GM19372 (cell line): Measurements from ENCODE around the gene HIVEP1.
"Not testable (repeated sequence)": the region's sequence is repeated elsewhere in the genome, so short reads cannot be mapped to it uniquely, and the experiment has no call there.

Experiments
- ATAC-seq: cut with Tn5 transposase; IDR thresholded peaks from one replicate; pipeline ENCODE4 v1.9.1; 2021; ENCODE audit warnings: mild to moderate bottlenecking, low read depth, moderate library complexity; ENCODE audit not compliant: unreplicated experiment

The HIVEP1 gene

DNA sequence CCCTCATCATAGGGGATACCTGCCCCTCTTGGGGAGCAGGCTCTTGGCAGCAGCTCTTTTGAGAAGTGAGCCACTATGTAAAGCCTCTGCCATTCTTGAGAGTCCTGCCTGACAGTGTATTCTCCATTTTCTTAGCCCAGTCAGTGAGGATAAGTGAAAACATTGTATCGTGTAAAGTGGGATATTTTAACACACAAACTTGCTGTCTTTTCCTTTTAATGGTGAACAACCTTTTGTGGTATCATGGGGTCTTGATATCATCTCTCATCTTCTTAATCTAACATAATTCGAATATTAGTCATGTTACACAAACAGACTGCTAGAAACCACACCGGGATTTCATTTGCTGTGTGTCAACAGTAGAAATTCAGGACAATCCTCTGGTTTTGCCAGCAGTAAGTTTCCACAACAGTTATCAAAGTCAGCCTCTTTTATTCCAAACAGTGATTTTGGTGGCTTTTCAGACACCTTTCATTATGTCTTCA is 136.2 kb downstream of the HIVEP1 start:
- no peak for ATAC-seq

DNA sequence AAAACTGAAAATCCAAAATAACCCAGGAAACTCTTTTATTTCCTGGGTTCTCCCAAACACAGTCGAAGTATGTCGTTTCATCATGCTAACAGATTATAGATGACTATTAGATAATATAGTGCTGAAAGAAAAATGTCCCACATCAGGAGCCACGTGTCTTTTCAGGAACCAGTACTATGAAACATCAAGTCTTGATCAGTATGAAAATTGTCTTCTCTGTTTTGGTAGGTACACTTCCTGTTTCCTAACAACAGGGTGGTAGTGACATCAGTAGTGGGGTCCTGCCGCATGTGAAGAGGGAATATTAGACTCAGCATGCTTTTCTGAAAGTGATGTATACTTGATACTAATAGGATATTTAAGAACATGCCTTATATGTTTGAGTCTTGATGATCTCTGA is 136.7 kb downstream of the HIVEP1 start:
- no peak for ATAC-seq

DNA sequence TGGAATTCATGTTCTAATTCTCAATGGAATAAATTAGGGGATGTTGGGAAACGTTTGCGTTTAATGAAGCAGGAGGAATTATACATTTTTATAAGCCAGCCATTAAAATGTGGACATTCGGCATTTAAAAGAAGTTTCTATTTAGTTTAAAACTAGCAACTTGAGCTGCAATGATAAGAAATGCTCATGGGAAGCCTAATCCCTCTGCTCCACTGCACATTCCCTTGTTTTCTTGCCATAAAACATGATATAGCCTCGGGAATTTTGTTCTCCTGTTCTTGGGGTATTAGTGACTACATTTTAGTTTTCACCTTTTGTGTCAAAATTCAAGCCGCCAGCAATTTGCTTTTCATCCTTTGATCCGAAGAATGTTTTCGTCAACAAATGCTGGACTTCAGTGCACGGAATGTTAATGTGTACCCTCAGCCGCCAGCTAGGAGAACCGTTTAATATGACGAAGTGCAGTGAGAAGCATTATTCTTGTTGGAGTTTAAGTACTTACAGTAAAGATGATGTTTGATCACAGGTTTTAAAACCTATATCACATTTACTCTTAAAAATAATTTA is 137.9 kb downstream of the HIVEP1 start:
- no peak for ATAC-seq

DNA sequence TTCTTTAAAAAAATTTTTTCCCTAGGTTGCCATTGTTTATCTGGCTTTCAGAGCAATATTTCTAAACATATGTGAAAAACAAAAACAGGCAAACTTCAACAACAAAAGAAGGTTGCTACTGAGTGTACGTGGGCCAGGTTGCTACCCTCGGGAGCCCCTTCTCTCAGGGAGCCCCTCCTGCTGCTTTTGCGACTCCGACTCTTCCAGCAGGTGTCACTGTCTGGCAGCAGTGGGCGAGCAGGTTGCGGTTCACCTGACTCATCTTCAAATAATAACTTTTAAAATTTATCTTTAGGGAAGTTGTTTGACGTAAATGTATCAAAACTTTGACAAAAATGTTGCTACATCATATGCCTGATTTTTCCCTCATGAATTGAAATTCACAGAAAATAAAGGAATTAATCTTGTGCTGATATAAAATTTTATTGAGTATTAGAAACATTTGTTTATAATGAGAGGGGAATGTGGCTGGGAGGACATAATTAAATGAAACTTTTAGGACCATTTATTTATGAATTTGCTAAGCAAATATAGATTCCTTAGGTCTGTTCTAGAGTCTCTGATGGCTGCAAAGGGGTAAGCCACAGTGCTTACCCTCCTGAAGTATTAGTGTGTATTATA is 138.8 kb downstream of the HIVEP1 start:
- ATAC-seq = no peak

DNA sequence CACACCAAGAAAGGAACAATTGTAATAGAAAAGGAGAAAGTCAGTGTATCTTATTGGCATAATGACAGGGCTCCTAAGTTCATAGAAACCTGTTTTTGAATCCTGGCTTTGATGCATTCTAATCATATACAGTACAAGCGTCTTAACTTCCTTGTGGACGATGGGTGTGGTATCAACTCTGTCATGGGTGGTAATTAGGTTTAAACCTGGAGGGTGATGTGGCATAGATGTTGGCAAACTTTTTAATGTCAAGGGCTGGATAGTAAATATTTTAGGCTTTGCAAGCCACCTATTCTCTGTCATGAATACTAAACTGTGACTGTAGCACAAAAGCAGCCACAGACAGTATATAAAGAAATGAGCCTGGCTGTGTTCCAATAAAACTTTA is 139.3 kb downstream of the HIVEP1 start:
- ATAC-seq = no peak

DNA sequence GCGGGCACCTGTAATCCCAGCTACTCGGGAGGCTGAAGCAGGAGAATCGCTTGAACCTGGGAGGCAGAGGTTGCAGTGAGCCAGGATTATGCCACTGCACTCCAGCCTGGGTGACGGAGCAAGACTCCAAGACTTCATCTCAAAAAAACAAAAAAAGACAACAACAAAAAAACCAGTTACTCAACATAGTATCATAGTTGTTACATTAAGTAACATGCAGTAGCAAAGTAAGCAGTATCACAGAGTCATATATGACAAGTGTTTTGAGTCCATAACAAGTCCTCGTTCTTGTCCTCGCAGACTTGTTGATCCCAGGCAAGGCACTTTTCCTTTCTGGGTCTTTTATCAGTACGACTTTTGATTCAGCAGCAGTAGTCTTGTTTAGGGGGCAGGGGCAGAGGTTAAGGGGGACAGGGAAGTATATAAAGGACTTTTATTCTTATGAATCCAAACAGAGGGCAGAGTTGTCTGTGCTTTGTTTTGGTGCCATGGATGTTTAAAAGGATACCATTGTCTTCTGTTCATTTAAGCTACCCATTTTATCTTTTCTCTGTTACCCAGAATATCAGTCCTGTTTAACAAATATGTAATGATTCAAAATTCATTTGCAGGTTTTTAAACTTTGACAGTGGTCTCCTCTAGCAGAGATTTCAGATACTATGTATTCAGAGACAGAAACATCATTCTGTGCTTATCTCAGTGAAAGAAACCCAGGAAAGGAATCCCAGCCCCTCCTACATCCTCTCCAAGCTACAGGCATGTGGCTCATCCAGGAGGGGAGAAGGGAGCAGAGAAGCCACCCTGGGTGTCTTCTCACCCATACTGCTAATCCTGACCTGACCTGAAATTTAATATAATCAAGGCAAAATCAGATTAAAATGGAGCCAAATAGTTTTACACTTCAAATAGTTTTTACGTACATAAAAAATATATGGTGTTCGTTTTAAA is 140.2 kb downstream of the HIVEP1 start:
- no peak for ATAC-seq

DNA sequence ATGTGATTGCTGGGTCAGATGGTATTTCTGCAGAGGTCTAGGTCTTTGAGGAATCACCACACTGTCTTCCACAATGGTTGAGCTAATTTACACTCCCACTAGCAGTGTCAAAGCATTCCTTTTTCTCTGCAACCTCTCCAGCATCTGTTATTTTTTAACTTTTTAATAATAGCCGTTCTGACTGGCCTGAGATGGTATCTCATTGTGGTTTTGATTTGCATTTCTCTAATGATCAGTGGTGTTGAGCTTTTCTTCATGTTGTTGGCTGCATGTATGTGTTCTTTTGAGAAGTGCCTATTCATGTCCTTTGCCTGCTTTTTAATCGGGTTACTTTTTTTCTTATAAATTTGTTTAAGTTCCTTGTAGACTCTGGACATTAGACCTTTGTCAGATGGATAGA is 143.7 kb downstream of the HIVEP1 start:
- not testable (repeated sequence) for ATAC-seq

DNA sequence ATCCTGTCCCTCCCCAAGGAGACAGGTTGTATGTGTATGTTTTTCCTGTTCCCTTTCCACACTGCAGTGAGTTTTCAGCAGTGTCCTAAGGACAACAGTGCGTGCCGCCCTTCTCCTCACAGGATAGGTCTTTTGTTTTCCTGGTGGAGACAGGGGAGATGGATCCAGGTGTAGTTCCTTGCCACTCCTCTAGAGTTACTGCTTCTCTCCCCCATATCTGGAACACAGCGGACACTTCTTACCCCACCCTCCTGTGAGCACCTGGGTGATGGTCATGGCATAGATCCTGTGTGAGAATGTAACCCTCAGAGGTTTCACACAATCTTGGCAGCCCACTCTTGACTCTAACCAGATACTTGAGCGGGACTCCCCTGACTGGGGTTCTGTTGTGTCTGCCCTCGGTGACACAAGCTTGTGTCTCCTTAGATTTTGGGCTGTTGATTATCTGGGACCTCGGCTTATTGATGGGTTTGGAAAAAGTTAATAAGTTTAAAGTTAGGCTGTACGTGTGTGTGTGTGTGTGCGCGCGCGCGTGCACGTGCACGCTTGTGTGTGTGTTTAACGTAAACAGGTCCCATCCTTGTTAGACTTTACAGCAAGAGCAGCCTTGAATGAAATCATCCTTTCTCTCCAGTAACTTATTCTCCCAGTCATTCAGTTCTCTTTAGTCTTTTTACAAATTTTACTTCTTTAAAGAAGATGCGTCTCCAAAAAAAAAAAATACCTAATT is 146.7 kb downstream of the HIVEP1 start:
- ATAC-seq = no peak

DNA sequence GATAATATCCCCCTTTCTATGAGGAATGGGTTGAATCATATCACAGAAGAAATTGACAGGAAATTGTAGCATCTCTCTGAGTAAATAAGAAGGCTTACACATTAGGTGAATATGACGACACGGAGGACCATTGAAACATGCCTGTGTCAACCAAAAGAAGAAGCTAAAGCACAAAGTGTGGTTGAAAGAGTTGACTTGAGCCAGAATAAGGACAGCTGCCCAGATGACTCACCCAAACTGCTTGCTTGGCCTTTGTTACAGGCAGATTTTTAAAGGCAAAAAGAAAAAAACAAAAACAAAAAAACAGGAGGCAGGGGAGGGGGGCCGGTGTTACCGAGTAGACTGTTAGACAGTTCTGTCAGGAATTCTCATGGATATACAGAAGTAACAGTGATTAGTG is 148.2 kb downstream of the HIVEP1 start:
- ATAC-seq = no peak

DNA sequence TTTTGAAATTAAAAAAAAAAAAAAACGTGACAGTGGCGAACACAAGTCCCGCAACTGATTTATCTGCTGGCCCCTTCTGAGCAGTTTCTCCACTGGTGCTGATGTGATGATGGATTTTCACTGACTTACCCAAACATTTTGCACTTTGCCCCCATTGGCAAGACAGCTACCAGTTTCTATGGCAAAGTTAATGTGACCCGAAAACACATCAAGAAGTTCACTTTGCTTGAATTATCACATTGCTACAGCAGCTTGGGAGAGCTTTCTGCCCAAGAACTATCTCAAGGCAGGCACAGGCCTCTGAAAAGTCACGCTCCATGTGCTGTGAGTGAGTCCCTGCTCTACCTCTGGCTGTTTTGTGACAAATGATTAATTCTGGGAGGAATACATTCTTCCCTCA is 150.1 kb downstream of the HIVEP1 start:
- no peak for ATAC-seq

DNA sequence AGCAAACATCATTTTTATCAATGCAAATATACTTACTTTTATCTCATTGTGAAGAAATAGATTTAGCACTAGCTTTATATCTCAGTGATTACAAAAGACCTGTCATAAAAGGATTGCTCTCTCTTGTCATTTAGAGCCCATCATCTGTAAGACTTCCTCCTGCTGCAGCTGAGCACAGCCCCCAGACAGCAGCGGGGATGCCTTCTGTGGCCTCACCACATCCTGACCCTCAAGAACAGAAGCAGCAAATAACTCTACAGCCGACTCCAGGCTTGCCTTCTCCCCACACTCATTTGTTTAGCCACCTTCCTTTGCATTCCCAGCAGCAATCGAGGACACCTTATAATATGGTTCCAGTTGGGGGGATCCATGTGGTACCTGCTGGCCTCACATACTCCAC is 151.0 kb downstream of the HIVEP1 start:
- no peak for ATAC-seq

DNA sequence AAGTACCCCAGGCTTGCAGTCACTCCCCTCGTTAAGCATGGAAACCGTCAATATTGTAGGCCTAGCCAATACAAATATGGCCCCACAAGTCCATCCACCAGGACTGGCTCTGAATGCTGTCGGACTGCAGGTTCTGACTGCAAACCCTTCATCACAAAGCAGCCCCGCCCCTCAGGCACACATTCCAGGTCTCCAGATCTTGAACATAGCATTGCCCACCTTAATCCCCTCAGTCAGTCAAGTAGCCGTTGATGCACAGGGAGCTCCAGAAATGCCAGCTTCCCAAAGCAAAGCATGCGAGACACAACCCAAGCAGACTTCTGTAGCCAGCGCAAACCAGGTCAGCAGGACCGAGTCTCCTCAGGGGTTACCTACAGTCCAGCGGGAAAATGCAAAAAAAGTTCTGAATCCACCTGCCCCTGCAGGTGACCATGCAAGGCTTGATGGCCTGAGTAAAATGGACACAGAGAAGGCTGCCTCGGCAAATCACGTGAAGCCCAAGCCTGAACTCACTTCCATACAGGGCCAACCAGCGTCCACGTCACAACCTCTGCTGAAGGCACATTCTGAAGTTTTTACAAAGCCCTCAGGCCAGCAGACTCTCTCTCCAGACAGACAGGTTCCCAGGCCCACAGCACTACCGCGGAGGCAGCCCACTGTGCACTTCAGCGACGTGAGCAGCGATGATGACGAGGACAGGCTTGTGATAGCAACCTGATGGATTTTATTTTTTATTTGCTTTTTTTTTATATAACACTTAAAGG is 151.8 kb downstream of the HIVEP1 start:
- ATAC-seq = no peak

DNA sequence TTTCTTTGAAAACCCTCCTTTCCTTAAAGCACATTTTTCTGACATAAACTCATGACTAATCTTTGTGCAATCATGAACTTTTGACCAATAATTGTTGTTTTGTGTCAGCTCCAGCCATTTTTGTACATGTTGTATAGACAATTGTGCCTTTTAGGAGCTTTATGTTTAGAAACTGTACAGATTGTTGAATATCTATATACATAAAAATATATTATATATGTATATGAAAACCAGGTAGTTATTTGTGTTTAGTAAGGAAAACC is 152.3 kb downstream of the HIVEP1 start:
- no peak for ATAC-seq

DNA sequence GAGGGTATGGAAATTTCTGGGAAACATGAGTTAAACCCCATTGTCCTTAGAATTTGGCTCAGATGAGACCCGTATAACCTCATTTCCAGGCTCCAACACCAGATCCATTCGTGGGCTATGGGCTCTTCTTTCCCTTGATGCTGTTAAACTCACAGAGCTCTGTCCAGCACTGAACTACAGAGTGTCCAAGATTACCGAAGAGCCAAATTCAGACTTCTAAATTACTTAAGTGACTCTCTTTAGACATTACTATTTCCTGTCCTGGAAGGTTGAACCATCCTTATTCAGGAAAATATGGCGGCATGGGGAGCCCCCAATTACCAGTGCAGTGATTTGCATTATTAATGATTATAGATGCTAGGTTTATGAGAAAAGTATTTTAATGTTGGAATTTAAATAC is 153.2 kb downstream of the HIVEP1 start:
- no peak for ATAC-seq

DNA sequence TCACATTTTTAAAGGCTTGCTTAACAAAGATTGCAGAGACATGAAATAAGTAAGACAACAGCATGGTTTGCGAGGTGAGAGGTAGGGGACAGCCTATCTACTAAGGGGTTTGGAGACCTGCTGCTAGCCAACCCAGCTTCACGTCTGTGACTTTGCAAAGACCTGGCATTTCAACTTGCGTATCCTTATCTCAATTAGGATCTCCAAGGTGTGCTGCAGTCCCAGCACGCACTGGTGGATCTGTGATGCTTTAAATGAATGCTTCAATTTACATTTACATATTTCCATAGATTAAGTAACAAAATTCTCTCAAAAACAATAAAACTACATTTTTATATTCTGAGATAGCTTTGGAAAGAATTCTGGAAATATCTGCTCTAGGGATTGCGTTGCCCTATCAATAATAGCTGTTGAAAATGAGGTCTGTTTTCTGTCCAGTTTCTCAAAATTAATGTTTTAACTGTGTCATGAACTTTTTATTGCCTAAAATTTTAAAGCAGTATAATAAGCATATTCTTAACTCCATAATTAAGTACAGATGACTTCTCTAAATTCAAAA is 153.7 kb downstream of the HIVEP1 start:
- ATAC-seq = no peak

DNA sequence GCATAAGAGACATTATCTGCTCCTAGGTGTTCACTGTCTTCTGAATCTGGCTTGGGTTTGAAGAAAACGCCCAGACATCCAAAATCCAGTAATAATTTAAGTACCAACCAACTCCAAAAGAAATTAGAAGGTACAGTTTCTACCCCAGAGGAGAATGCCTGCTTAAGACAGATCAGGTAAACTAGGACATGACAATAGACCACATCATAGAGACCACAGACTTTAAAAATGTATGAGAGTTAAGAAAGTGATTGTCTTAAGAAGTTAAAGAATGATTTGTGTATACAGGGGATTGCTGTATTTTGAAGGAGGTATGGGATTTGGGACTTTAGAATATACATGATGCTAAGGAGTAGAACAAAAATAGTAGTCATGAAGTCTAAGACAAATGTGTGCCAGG is 157.3 kb downstream of the HIVEP1 start:
- no peak for ATAC-seq

DNA sequence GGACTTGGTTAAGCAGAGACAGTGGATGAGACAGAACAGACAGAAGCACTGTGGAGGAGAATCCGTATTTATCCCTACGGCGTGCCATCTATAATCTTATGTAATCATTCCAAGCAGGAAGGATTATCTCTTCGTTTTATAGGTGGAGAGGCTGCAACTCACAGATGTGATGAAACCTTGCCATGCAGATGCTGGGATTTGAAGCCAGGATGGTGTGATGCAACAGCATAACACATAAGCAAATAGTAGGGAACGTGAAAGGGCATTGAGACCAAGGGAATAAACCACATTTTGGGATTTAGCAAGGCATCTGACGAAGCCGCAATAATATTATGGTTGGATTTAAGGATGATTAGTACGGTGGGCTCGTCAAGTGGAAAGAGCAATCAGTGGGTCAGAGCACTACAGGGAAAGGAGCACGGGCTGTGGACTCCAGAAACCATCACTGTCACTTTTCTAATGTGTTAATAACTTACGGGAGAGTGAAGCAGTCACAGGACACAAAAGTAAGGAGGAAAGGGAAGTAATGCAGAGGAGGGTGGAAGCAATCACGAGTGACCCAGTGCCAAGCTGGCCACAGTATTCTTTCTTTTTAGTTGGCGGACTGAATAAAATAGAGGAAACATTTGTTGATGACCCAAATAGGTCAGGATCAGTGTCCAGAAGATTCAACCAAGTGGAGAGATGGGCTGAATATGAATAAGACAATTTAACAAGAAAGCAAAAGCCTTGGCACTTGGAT is 158.4 kb downstream of the HIVEP1 start:
- no peak for ATAC-seq

DNA sequence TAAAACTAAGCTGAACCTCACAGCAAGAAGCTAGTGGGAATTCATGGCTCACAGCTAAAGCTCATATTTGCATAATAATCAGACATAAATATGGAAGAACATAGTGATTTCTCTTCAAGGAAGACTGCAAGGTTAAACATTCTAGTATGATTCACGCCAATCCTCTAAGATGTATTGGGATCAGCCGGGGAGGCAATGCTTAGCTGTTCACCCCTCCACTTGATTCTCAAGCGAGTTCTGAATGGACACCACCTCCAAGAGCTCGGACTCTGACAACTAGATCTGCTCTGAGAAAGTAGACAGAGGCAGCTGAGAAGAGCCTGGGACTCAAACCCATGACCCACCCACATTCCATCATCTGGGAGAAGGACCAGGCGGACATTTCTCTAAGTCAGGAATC is 159.6 kb downstream of the HIVEP1 start:
- no peak for ATAC-seq

DNA sequence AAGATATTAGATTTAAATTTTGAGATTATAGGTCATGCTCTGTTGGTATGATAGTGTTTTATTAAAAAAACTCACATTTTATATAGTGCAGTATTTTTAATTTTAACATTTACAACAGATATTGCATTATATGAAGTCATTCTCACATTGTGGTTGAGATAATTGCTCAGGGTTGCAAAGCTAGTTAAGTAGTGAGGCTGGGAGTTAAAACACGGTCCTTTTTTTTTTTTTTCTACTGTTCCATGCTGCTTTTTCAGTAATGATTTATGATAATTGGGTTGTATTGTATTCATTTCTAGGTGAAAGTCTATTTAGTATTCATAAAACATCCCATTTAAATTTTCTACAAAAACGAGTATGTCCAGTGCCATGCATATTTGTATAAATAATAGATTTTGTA is 160.5 kb downstream of the HIVEP1 start:
- no peak for ATAC-seq
